GM12878 (cell line): ENCODE data around the gene GIGYF2. TPM values are rescaled to one million over a fixed set of nuclear protein-coding genes. Genes with fewer than 3 reads are reported as not detected.

Source experiments
- ATAC-seq: fragments of 200-7000 bp; cut with Tn5 transposase; 3 replicates; pipeline ENCODE4 v1.9.1; 2020; ENCODE audit warnings: mild to moderate bottlenecking, moderate library complexity
- BruUV-seq: library from RNA; stranded (reverse); fragments of 400-500 nt; replicated peaks from 2 replicates; lab custom pipeline; 2021; lab: Mats Ljungman, UMichigan
- CTCF ChIA-PET: fragments of 300-600 bp; sonication (Branson Sonifier 250); formaldehyde crosslinking; extraction: SDS; loops from one replicate; lab custom pipeline; 2021; ENCODE audit warnings: inconsistent platforms; lab: Yijun Ruan, JAX
- POLR2A ChIA-PET: fragments of 350-600 bp; formaldehyde crosslinking; extraction: SDS; loops from one replicate; lab custom pipeline; 2021; ENCODE audit warnings: inconsistent platforms; lab: Charles Lee
- RAD21 ChIA-PET: fragments of 300-600 bp; sonication (Branson Sonifier 250); formaldehyde crosslinking; loops from one replicate; lab custom pipeline; 2023; ENCODE audit warnings: antibody characterized with exemption; ENCODE audit not compliant: unreplicated experiment; lab: Charles Lee
- SMC1A ChIA-PET: fragments of 300-600 bp; sonication (Branson Sonifier 250); formaldehyde crosslinking; loops from one replicate; lab custom pipeline; 2023; ENCODE audit not compliant: unreplicated experiment, uncharacterized antibody; lab: Charles Lee
- DNase-seq: peaks from one replicate; pipeline ENCODE4 v3.0.0-alpha.2; 2011; ENCODE audit warnings: low read depth, low spot score
- FAIRE-seq: peaks from 3 replicates; lab custom pipeline; 2011; peaks lifted over from hg19 to GRCh38; lab: Jason Lieb, UNC
- H2AFZ ChIP-seq: 2 replicates; pipeline ENCODE4 v1.6.0; 2011; ENCODE audit warnings: low read depth, low read length, control low read depth; ENCODE audit not compliant: control insufficient read depth
- H3K27ac ChIP-seq: 2 replicates; pipeline ENCODE4 v1.5.1; 2011; ENCODE audit warnings: control low read depth; ENCODE audit not compliant: control insufficient read depth, insufficient read depth
- H3K27me3 ChIP-seq, 2 experiments: replicated peaks in 1 of 2; 2 replicates each; pipeline versions ENCODE4 v1.6.0 to v1.6.1; 2011; ENCODE audit warnings: low read length in 1 of 2; ENCODE audit not compliant: control insufficient read depth in 2 of 2, insufficient read depth in 2 of 2
- H3K36me3 ChIP-seq, 2 experiments: 2 replicates each; pipeline ENCODE4 v1.5.1; 2011; ENCODE audit warnings: low read length in 1 of 2; ENCODE audit not compliant: control insufficient read depth in 2 of 2, insufficient read depth in 2 of 2
- H3K4me1 ChIP-seq: 2 replicates; pipeline ENCODE4 v1.6.1; 2011; ENCODE audit warnings: mild to moderate bottlenecking, low read length, moderate library complexity, mixed read lengths; ENCODE audit not compliant: control insufficient read depth, insufficient read depth
- H3K4me2 ChIP-seq: 2 replicates; pipeline ENCODE4 v1.6.0; 2011; ENCODE audit warnings: control low read depth; ENCODE audit not compliant: control insufficient read depth, insufficient read depth
- H3K4me3 ChIP-seq: fragments of 200-600 bp; sonication (generic); 2 replicates; pipeline ENCODE4 v1.5.1; 2016
- H3K79me2 ChIP-seq: 2 replicates; pipeline ENCODE4 v1.6.0; 2011; ENCODE audit warnings: low read length; ENCODE audit not compliant: control insufficient read depth, insufficient read depth
- H3K9ac ChIP-seq: 2 replicates; pipeline ENCODE4 v1.8.0; 2011; ENCODE audit warnings: low read length, control low read depth, mixed read lengths; ENCODE audit not compliant: control insufficient read depth, insufficient read depth
- H3K9me3 ChIP-seq: replicated peaks from 3 replicates; pipeline ENCODE4 v1.5.1; 2011; ENCODE audit warnings: mild to moderate bottlenecking, low read length; ENCODE audit not compliant: control insufficient read depth, insufficient read depth
- H4K20me1 ChIP-seq: 2 replicates; pipeline ENCODE4 v1.6.0; 2011; ENCODE audit not compliant: control insufficient read depth, insufficient read depth
- CBFB ChIP-seq: IDR thresholded peaks from 2 replicates; pipeline ENCODE4 v1.6.1; 2016; ENCODE audit warnings: antibody characterized with exemption, low read depth
- CEBPB ChIP-seq, 2 experiments: fragments of 150-350 bp in 1 of 2; IDR thresholded peaks; 2 replicates each; pipeline ENCODE4 v1.6.1; 2012 to 2014; ENCODE audit warnings: low read depth in 2 of 2, low read length in 2 of 2, borderline replicate concordance in 1 of 2, inconsistent platforms in 1 of 2
- CHD1 ChIP-seq: IDR thresholded peaks from 2 replicates; pipeline ENCODE4 v1.6.1; 2012; ENCODE audit warnings: low read depth, low read length, improper control_type of control experiment
- EP300 ChIP-seq, 2 experiments: fragments of 150-350 bp in 1 of 2; IDR thresholded peaks; 2 replicates each; pipeline ENCODE4 v1.6.1; 2011 to 2012; ENCODE audit warnings: low read depth in 2 of 2, low read length in 2 of 2, borderline replicate concordance in 1 of 2, improper control_type of control experiment in 1 of 2, inconsistent platforms in 1 of 2; ENCODE audit not compliant: control insufficient read depth in 1 of 2
- ETV6 ChIP-seq, 2 experiments: fragments of 450-650 bp in 1 of 2; IDR thresholded peaks in 1 of 2; conservative IDR thresholded peaks in 1 of 2; 2 replicates each; pipeline ENCODE4 v1.6.1; 2014; ENCODE audit warnings: antibody characterized with exemption in 1 of 2, borderline replicate concordance in 1 of 2, low read depth in 1 of 2, mild to moderate bottlenecking in 1 of 2, moderate library complexity in 1 of 2
- IKZF2 ChIP-seq, 2 experiments: fragments of 450-650 bp; IDR thresholded peaks; 2 replicates each; pipeline ENCODE4 v1.6.1; 2017; ENCODE audit warnings: mild to moderate bottlenecking in 2 of 2, moderate library complexity in 2 of 2
- MYB ChIP-seq: fragments of 150-350 bp; IDR thresholded peaks from 2 replicates; pipeline ENCODE4 v1.6.1; 2014; ENCODE audit warnings: mild to moderate bottlenecking, low read depth, low read length, borderline replicate concordance
- NFIC ChIP-seq: IDR thresholded peaks from 2 replicates; pipeline ENCODE4 v1.6.1; 2012; ENCODE audit warnings: low read depth, mild to moderate bottlenecking, inconsistent platforms, low read length, moderate library complexity
- POLR2A ChIP-seq: IDR thresholded peaks from 2 replicates; pipeline ENCODE4 v1.6.1; 2011; ENCODE audit warnings: low read depth, mild to moderate bottlenecking, low read length
- POLR2AphosphoS2 ChIP-seq: IDR thresholded peaks from 2 replicates; pipeline ENCODE4 v1.6.1; 2011; ENCODE audit warnings: low read depth, mild to moderate bottlenecking, low read length, improper control_type of control experiment, moderate library complexity
- RB1 ChIP-seq: fragments of 450-650 bp; formaldehyde crosslinking; IDR thresholded peaks from 2 replicates; pipeline ENCODE4 v1.6.1; 2017; ENCODE audit warnings: mild to moderate bottlenecking, borderline replicate concordance
- RELA ChIP-seq: fragments of 450-650 bp; IDR thresholded peaks from 2 replicates; pipeline ENCODE4 v1.8.0; 2014; ENCODE audit warnings: borderline replicate concordance; ENCODE audit not compliant: partially characterized antibody
- SMAD1 ChIP-seq: fragments of 450-650 bp; IDR thresholded peaks from 2 replicates; pipeline ENCODE4 v1.6.1; 2018; ENCODE audit warnings: mild to moderate bottlenecking, low read depth; ENCODE audit not compliant: partially characterized antibody
- TCF12 ChIP-seq: IDR thresholded peaks from 2 replicates; pipeline ENCODE4 v1.6.1; 2011; ENCODE audit warnings: low read depth, mild to moderate bottlenecking, low read length
- WRNIP1 ChIP-seq: IDR thresholded peaks from 2 replicates; pipeline ENCODE4 v1.6.1; 2011; ENCODE audit warnings: low read depth, low read length, improper control_type of control experiment, borderline replicate concordance
- ZNF24 ChIP-seq: fragments of 450-650 bp; IDR thresholded peaks from 2 replicates; pipeline ENCODE4 v1.6.1; 2017; ENCODE audit warnings: antibody characterized with exemption, mild to moderate bottlenecking
- WGBS: methylation state at CpG from one replicate; pipeline ENCODE4 v1.1.6; 2016; ENCODE audit warnings: low lambda C conversion rate; ENCODE audit not compliant: insufficient replicate concordance, insufficient coverage; ENCODE audit errors: missing lambda C conversion rate; 5-methylcytosine and 5-hydroxymethylcytosine counted together
- in situ Hi-C: fragments of 300-500 bp; cut with MboI; formaldehyde crosslinking; loops from 9 replicates; pipeline ENCODE4 v1.14.3; 2018; ENCODE audit warnings: mixed read lengths
- intact Hi-C: fragments of 100-400 bp; cut with micrococcal nuclease; formaldehyde crosslinking; loops from one replicate; pipeline ENCODE4 v1.14.2; 2022; ENCODE audit not compliant: unreplicated experiment
- polyA plus RNA-seq, 11 experiments: library from polyadenylated mRNA; depleted of rRNA in 4 of 11; unstranded in 6 of 11; stranded (reverse) in 5 of 11; fragments of >200 nt; fragmentation: Nextera tagmentation in 4 of 11; fragmentation: Illumina TruSeq in 1 of 11; extraction: Ambion mirVana in 4 of 11; extraction: Trizol in 1 of 11; gene quantifications; 1 replicate in 1 of 11; 2 replicates in 10 of 11; pipeline versions ENCODE4 v1.2.1 to v1.2.3, GENCODE V29; 2011 to 2016; ENCODE audit warnings: inconsistent platforms in 2 of 11, missing spikeins in 2 of 11, low read depth in 1 of 11
- total RNA-seq, 4 experiments: library from RNA; depleted of rRNA in 3 of 4; stranded (reverse); fragments of >200 nt in 3 of 4; fragmentation: Illumina TruSeq in 1 of 4; extraction: Trizol in 1 of 4; gene quantifications; 2 replicates each; pipeline versions ENCODE4 v1.2.1 to v1.2.3, GENCODE V29; 2013 to 2021
- TF ChIP-seq, protein P1 (sequence below): fragments of 450-650 bp; IDR thresholded peaks from 2 replicates; pipeline ENCODE4 v1.6.1; 2014; ENCODE audit warnings: mild to moderate bottlenecking

Gene GIGYF2
- total and polyA plus RNA-seq, 10 of the 15 experiments (the other 5 are each of a cell fraction or from before 2014, with no cell fraction given), result 12.2 to 47.2 (median 39.0) TPM

DNA sequence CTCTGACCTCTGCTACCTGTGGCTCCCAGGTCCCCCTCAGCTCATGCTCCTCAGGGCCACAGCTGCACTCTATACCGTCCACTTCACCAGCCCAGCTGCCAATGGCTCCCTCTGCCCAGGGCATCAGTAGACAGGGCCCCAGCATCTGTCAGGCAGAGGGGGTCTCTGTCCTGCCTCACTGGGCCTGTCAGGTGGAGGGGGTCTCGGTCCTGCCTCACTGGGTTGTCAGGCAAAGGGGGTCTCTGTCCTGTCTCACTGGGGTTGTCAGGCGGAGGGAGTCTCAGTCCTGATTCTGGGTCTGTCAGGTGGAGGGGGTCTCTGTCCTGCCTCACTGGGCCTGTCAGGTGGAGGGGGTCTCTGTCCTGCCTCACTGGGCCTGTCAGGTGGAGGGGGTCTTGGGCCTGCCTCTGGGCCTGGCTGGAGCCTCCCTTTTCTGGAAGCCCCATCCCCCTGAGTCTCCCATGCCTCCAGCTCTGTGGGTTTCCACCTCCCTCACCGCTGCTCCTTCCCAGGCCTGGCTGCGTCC is 192.8 kb downstream of the GIGYF2 start:
- no peak overlapping the region for H3K4me2 ChIP-seq
- no peaks in the 10 kb centered on the region for H3K4me1 ChIP-seq
- intact Hi-C loops, result no loop called here
- CTCF ChIA-PET, result interaction anchor here (2.0 kb wide), 1 partner anchor 163 kb away, joined by 5 read pairs; no protein-coding TSS in a partner anchor
- H3K9ac ChIP-seq, result no peak overlapping the region
- RAD21 ChIA-PET, result no interaction called here
- H3K79me2 ChIP-seq, result no peaks in the 10 kb centered on the region
- no peaks in the 10 kb centered on the region; a peak in 1 of 4 replicates for H3K27me3 ChIP-seq
- FAIRE-seq, result no peak
- no peak for DNase-seq
- no peaks in the 10 kb centered on the region for H3K9me3 ChIP-seq
- SMC1A ChIA-PET, result no interaction called here
- no peak overlapping the region for H3K27ac ChIP-seq
- 46% methylated on average over 5 of the region's 5 CpGs for WGBS
- no peak overlapping the region for H3K4me3 ChIP-seq
- H2AFZ ChIP-seq, result no peak overlapping the region
- in situ Hi-C loops, result no loop called here
- no TSS peak for BruUV-seq
- TF ChIP-seq POLR2AphosphoS2, result no peak
- no peak for TF ChIP-seq POLR2A
- TF ChIP-seq CBFB, result no peak
- TF ChIP-seq IKZF2 (IDR thresholded peaks at IDR 0.05), result no peak
- no peak for TF ChIP-seq TCF12
- TF ChIP-seq ETV6 (conservative IDR thresholded peaks at IDR 0.05 in 1 of 2, IDR thresholded peaks at IDR 0.05 in 1 of 2; ENCODE audit: borderline replicate concordance in 1 of 2, low read depth in 1 of 2), result no peak
- TF ChIP-seq NFIC, result no peak
- no peak for TF ChIP-seq WRNIP1
- no peak for TF ChIP-seq EP300 (IDR thresholded peaks at IDR 0.05; ENCODE audit: borderline replicate concordance in 1 of 2, control insufficient read depth in 1 of 2, low read depth in 2 of 2, low read length in 2 of 2)
- TF ChIP-seq CHD1, result no peak
- no peak for TF ChIP-seq RB1
- no peak for TF ChIP-seq RELA
- TF ChIP-seq ZNF24, result no peak
- TF ChIP-seq MYB, result no peak
- TF ChIP-seq SMAD1, result no peak
- no peak for TF ChIP-seq CEBPB (IDR thresholded peaks at IDR 0.05; ENCODE audit: borderline replicate concordance in 1 of 2, low read depth in 2 of 2, low read length in 2 of 2)
- TF ChIP-seq, protein P1, sequence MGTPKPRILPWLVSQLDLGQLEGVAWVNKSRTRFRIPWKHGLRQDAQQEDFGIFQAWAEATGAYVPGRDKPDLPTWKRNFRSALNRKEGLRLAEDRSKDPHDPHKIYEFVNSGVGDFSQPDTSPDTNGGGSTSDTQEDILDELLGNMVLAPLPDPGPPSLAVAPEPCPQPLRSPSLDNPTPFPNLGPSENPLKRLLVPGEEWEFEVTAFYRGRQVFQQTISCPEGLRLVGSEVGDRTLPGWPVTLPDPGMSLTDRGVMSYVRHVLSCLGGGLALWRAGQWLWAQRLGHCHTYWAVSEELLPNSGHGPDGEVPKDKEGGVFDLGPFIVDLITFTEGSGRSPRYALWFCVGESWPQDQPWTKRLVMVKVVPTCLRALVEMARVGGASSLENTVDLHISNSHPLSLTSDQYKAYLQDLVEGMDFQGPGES, result no peak
- H4K20me1 ChIP-seq, result no peaks in the 10 kb centered on the region
- POLR2A ChIA-PET, result no interaction called here
- no peaks in the 10 kb centered on the region for H3K36me3 ChIP-seq
- ATAC-seq, result no peak
